DMS 273 (cell line): ENCODE results near the gene VPS36.
"Not testable (repeated sequence)": the region's sequence is repeated elsewhere in the genome, so short reads cannot be mapped to it uniquely, and the experiment has no call there.

Source experiments
- DNase-seq: peaks from one replicate; lab custom pipeline; 2025; ENCODE audit not compliant: unreplicated experiment; lab: John Stamatoyannopoulos, UW

The VPS36 gene

DNA sequence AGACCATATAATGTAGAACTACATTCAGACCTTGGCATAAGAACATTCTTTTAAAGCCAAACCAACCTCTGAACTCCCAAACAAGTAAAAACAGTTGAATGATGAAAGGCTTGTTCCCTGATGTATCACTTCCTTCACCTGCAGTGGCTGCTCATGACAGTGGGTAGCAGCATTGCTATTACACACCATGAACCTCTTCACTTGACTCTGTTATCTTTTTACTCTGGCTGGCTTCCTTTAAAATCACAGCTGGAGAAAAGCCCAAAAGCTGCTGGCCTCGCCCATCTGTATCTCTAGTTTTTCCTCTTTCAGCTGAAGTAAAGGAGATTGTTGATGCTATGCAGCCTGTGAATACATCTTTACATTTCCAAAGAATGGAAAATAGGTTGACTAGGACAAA, 67.1 kb downstream of the VPS36 start:
- DNase-seq, result no peak

DNA sequence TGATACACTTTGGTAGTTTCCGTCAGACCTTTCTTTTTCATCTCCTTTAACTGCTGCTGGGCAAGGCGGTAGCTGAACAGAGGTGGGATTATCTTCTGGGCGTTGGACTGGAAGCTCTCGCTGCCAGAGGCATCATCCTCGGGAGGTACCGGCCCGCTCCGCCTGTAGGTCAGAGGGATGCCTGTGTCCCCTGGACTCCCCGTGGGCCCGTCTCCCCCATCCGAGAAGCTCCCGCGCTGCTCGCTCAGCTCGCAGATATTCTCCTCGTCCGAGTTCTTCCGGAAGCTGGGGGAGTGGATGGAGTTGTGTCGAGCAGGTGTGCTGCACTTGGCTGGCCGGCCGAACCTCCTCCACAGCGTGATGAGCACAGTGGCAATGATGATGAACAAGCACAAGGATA, 72.1 kb downstream of the VPS36 start:
- no peak for DNase-seq

DNA sequence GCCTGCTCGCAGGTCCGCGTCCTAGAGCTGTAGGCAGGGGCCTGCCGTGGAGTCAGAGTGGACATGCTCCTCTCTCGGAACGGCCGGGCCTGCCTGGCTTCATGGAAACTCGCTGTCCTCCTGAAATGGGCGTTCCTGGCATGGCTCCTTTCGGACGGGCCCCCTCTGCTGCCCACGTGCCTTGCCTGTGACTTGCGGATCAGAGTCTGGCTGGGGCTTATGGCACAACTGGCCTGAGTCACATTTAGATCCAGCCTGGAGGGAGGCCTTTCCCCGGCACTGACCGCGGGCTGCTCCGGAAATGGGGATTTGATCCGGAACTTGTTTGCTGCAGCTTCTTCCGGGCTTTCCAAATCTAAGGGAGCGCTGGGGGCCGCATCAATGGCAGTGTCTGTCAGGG, 72.5 kb downstream of the VPS36 start:
- no peak for DNase-seq

DNA sequence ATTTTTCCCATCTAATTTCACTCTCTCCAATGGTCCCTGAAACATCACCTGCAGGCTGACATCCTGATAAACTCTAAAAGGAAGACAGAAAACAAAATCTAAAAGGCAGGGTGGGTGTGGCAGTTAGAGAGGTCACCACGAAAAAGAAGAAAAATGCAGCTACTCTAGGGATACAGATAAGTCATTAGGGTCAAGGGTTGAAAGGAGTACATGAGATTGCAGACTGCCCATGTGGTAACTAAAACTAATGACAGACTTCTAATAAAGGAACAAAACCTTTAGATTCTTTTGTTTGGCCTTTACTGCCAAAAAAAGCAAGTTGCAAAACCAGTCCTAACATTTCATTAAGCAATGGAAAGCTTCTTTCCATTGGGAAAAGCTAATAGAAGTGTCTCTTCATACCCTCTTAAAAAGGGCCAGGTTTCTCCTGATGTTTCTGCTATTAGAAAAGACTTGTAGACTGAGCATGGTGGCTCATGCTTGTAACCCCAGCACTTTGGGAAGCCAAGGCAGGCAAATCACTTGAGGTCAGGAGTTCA, 75.5 kb downstream of the VPS36 start:
- DNase-seq, result no peak

DNA sequence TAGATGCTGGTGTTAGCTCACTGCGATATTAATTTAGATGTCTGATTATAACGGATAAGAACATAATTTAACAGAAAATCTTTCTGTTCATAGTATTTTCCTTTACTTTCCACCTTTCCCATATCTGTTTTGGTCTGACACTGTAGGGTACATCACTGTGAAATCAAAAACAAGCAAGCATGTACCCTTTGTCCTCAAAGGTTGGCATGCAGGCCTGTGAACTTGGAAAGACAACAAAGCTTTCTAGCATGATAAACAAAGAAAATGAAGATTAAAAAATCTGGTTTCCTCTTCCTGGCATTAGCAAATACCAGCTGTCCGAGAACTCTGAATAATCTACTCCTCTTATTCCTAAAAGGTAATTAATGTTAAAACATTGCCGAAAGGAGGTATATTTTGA, 76.0 kb downstream of the VPS36 start:
- no peak for DNase-seq

DNA sequence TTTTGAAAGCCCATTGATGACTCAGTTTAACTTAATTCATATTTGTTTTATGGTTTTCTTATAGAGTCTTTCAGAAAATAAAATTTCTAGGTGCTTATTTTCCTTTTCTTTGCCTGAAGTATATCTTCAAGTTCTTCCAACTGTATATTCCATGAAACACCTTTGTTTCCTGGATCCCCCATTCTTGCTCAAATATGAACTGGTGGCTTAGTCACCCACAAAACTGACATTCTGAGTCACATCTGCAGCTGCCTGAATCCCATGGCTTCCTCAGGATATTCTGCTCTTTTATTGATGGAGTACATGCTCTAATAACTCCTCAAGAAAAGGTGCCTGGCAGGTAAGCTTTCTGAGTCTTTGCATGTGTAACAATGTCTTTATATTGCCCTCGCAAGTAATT, 77.2 kb downstream of the VPS36 start:
- DNase-seq, result not testable (repeated sequence)

DNA sequence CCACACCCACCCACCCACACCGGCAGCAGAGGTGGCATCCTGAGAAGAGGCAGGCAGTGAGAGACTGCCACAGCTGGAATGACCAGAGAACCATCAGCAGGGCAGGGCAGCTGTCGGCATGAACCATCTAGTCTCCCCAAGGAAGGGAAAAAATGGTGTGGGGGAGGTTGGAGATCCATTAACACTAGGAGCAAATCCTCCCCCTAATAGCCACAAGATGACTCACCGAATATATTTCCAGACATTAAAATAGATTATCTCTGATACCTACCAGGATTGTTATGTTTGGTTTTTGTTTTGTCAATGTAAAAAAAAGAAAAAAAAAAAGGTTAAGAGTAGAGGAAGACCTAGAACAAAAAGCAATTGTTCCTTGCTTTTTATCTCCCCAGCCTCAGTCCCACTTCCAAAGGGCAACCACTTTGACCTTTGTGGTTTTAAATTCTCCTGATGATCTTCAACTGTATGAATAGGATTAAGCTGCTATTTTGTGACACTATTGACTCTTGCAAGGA, 78.6 kb downstream of the VPS36 start:
- DNase-seq, result peak; percentile 24

DNA sequence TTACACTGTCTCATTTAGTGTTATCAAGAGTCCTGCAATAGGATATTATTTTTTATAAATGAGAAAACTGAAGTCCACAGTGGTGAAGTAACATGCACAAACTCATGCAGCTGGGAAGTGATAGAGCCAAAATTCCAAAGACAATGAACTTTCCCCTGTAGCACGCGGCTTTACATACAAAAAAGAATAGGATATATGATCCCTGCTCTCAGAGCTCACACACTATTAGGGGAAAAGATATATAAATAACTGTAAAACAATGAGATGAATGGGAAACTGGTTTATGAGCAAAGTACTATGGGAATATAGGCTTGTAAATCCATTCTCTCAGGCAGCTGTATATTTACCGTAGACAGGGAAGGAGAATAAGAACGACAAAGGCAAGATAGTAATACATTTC, 84.1 kb downstream of the VPS36 start:
- no peak for DNase-seq
